HG03439 (cell line): ENCODE data around the gene COA8.
"Not testable (repeated sequence)": the region's sequence is repeated elsewhere in the genome, so short reads cannot be mapped to it uniquely, and the experiment has no call there.

ENCODE experiments used
- ATAC-seq: cut with Tn5 transposase; IDR thresholded peaks from one replicate; pipeline ENCODE4 v1.9.1; 2021; ENCODE audit warnings: mild to moderate bottlenecking, moderate library complexity; ENCODE audit not compliant: unreplicated experiment

COA8 gene

GRCh38 chr14:103568952-103569351, 6.2 kb downstream of the COA8 start:
- no peak for ATAC-seq

- ATAC-seq: no peak
Measured at GRCh38 chr14:103569408-103569807, 6.6 kb downstream of the COA8 start.

GRCh38 chr14:103574104-103574503, 11.3 kb downstream of the COA8 start:
- no peak for ATAC-seq

- no peak for ATAC-seq
Measured at GRCh38 chr14:103574707-103575285, 12.0 kb downstream of the COA8 start.

DNA sequence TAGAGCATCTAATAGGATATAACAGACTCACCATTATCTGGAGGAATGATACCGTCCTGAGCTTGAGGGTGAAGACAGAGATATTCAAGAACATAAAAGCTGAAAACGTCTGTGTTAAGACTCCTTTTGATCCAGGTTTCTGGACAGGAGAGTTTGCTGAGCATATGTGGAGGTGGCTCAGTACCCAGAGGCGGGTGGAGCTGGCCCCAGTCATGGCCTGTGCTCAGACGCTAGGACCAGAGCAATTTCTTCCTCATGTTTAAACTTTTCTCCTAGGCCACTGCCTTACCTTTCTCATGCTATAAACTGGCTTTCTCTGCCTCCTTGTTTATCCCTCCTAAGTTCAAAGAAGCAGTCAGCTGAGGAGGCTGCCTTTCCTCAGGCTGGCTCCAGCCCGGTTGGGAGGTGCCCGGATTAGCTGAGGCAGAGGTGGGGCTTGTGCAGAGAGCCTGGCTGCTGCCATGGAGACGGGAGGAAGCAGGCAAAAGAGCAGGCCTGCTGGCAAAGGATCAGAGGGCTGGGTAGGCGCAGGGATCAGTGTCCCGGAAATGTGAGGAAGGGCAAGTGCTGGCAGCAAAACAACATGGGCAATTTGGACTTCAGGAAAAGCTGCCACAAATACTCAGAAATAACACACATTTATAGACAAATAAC, 13.7 kb downstream of the COA8 start:
- ATAC-seq: no peak

- ATAC-seq: no peak
Measured at GRCh38 chr14:103578401-103579075, 15.8 kb downstream of the COA8 start.

DNA sequence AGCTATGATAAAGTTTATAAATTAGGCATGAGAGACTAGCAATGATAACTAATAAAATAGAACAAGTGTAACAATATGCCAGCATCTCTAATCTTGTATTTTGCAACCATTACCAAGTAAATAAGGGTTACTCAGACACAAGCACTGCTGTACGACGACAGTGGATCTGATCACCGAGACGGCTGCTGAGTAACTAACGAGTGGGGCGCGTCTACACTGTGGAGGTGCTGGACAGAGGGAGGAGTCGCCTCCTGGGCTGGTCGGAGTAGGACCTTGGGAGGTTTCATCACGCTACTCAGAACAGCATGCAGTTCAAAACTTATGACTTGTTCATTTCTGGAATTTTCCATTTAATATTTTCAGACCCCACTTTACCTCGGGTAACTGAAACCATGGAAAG, 18.4 kb downstream of the COA8 start:
- no peak for ATAC-seq

DNA sequence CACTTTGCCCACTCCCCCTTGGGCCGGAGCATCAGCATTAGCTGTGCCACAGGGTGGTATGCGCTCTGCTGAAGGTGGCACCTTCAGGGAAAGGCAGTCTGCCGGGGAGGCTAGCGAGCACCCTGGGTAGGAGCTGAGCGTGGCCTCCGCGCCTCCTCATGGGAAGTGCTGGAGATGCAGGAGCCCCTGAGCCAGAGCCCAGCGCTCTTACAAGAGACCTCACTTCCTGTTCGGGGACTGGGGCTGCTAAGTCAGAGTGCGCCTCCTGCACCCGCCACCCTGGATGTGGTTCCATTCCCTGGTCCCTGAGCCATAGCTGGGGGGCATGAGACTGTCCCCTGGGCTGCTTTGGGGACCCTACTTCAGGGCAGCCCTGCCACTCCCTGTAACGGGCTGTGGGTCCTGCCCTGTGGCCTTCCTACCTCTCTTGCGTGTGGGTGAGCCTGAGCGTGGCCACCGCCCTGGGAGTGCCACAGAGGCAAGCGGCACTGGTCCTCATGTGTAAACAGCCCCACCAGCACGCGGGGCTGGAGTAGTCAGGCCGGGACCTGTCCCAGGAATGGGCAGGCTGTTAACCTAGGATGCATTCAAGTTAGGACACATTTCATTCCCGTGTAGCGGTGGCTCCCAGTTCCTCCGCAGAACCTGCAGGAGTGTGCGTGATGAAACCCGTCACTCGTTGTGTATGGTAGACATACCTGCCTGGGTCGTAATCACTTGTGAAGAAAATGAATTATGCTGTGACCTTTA, 19.4 kb downstream of the COA8 start:
- ATAC-seq: no peak

DNA sequence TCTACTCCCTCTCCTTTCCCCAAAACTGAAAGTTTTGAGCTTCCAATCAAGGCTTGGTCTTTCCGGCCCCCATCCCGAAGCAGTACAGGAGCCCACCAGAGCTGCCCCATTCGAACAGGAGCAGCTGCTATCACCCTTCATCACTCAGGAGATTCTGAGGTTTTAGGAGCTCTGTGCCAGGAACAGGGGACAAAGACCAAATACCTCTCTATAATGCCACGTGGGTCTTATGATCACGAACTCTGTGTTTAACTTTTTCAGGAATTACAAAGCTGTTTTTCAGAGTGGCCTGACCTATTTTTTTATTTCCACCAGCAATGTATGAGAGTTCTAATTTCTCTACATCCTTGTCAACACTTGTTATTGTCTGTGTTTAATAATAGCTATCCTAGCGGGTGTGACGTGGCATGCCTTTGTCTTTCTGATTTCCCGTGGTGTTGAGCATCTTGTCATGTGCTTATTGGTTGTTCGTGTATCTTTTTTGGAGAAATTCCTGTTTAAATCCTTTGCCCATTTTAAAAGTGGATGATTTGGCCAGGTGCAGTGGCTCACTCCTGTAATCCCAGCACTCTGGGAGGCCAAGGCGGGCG, 21.7 kb downstream of the COA8 start:
- ATAC-seq: no peak

DNA sequence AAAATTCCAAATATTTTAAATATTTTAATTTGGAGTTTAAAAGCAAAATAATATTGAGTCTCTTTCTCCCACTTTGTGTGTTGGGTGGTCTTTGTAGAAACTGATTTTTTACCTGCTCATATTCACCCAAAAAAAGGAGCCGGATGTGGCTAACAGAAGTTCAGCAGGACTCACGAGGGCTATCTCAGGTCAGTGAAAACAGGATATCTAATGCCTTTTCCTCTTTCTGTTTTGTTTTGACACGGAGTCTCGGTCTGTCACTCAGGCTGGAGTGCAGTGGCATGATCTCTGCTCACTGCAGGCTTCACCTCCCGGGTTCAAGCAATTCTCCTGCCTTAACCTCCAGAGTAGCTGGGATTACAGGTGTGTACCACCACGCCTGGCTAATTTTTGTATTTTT, 30.8 kb downstream of the COA8 start:
- peak; percentile 85 for ATAC-seq

GRCh38 chr14:103594265-103594664, 31.5 kb downstream of the COA8 start:
- ATAC-seq: no peak

DNA sequence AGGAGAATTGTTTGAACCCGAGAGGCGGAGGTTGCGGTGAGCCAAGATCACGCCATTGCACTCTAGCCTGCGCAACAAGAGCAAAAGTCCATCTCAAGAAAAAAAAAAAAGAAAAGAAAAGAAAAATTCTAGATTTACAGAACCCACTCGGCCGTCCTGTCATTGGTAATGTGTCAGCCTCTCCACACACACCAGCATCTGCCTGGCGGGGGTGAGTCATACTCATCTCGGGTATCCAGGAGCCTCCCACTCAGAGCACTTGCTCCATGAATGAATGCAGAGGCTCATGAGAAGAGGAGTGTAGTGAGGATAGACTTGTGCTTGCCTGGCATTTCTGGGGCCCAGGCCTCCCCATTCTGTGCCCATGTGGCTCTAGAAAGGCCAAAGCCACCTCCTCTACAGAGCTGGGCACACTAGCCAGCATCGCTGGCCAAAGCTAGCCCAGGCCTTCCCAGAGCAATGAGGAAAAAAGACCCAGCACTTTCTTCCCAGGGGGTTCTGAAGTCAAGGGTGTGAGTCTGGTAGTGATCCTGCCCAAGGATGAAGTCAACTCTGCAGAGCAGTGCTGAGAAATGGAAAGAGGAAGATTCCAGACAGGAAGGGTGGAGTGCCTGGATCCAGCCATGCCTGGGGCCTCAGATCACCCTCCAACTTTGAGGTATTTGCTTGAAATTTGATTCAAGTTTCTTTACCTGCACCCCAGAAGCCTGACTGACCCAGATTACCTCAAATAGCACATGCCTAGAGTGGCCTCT, 35.0 kb downstream of the COA8 start:
- no peak for ATAC-seq

- ATAC-seq: no peak
Measured at GRCh38 chr14:103600503-103600902, 37.7 kb downstream of the COA8 start.

DNA sequence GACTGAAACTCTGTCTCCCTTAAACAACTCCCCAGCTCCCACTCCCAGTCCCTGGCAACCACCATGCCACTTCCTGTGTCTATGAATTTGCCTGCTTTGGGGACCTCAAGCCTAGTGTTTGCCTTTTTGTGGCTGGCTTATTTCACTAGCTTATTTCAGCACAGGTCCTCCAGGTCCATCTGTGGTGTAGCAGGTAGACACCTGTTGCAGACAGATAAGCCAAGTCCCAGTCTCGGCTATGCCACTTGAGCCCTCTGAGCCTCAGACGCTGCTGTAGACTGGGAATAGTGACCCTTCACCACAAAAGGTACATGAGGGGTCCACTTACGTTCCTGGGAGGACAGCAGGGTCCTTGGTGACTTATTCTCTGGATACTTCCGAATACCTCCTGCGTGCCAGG, 41.9 kb downstream of the COA8 start:
- no peak for ATAC-seq

DNA sequence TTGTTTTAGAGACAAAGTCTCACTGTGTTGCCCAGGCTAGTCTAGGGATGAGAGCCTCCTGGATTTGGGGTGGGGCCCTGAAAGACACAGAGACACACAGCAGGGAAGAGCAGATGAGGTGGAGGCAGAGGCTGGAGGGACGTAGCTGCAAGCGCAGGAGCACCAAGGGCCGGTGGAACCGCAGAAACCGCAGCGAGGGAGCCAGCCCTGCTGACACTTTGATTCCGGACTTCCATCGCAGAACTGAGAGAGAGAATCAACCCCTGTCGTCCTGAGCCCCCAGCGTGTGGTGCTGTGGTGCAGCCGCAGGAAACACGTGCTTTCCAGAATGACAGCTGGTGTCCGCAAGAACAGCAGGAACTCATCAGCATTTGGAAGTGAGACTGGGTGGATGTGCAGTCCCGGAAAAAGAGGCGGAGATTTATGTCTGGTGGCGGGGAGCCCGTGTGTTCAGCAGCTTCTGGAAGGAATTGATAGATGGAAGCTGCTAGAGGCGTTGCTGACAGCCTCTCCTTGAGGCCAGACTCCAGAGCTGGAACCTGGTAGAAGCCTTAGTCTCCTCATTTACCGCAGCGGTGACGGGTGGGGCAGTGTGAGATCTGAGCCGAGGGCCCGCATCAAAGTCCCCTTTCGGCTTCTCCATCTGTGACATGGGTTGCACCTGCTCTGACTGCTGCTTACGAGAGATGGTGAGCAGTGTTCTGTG, 44.4 kb downstream of the COA8 start:
- ATAC-seq: peak; percentile 69

GRCh38 chr14:103607822-103608221, 45.1 kb downstream of the COA8 start:
- no peak for ATAC-seq

DNA sequence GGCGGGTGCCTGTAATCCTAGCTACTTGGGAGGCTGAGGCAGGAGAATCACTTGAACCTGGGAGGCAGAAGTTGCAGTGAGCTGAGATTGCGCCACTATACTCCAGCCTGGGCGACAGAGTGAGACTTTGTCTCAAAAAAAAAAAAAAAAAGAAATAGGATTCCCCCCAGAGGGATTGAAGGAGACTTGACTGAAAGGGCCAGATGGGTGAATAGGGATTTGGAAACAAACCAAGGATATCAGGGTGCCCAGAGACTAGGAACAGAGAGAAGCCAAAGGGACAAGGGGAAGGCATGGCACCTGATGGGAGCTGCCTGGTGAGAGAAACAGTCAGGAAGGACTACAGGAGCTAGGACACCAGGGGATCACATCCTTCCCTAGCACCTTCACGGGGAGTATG, 46.3 kb downstream of the COA8 start:
- ATAC-seq: not testable (repeated sequence)

GRCh38 chr14:103611215-103611614, 48.5 kb downstream of the COA8 start:
- ATAC-seq: no peak

DNA sequence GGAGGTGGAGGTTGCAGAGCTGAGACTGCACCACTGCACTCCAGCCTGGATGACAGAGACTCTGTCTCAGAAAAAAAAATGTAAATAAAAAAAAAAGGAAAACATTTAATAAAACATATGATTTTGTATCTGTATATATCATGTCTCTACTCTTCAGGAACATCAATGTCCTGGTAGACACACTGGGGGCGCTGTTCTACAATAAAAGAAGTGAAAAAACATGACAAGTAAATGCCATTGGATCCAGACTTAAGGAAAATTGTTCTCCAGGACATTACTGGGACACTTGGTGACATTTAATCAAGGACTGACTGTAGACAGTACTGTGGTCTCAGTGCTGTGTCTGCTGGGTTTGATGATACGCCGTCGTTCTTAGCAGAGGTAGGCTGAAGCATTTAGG, 50.8 kb downstream of the COA8 start:
- no peak for ATAC-seq
